Stimulated activated CD8-positive, alpha-beta memory T cell treated with anti-CD3 and anti-CD28 coated beads, Interleukin-15, amount 100 ng/mL, for 1 hour (primary cell): ENCODE results near the gene TRIB2.

Experiments used
- DNase-seq: peaks from one replicate; pipeline ENCODE4 v3.0.0-alpha.2; 2020; ENCODE audit warnings: low read depth

The TRIB2 gene

GRCh38 chr2:12750166-12750905 is 33.6 kb downstream of the TRIB2 start:
- DNase-seq, result no peak

GRCh38 chr2:12754643-12755042 is 37.9 kb downstream of the TRIB2 start:
- no peak for DNase-seq

- DNase-seq, result no peak
Observed at GRCh38 chr2:12755384-12755783, 38.6 kb downstream of the TRIB2 start.

- no peak for DNase-seq
Observed at GRCh38 chr2:12759248-12759647, 42.5 kb downstream of the TRIB2 start.

- no peak for DNase-seq
Observed at GRCh38 chr2:12761104-12761503, 44.4 kb downstream of the TRIB2 start.

- DNase-seq, result no peak
Observed at GRCh38 chr2:12762337-12762736, 45.6 kb downstream of the TRIB2 start.

- DNase-seq, result no peak
Observed at GRCh38 chr2:12762976-12763375, 46.2 kb downstream of the TRIB2 start.

GRCh38 chr2:12763486-12763885 is 46.8 kb downstream of the TRIB2 start:
- no peak for DNase-seq

- no peak for DNase-seq
Observed at GRCh38 chr2:12764075-12764730, 47.5 kb downstream of the TRIB2 start.

- no peak for DNase-seq
Observed at GRCh38 chr2:12764849-12765605, 48.3 kb downstream of the TRIB2 start.

- no peak for DNase-seq
Observed at GRCh38 chr2:12766421-12766879, 49.7 kb downstream of the TRIB2 start.

GRCh38 chr2:12767541-12767940 is 50.8 kb downstream of the TRIB2 start:
- DNase-seq, result no peak

- no peak for DNase-seq
Observed at GRCh38 chr2:12767996-12768624, 51.4 kb downstream of the TRIB2 start.

- DNase-seq, result no peak
Observed at GRCh38 chr2:12769492-12770105, 52.9 kb downstream of the TRIB2 start.

- DNase-seq, result no peak
Observed at GRCh38 chr2:12770300-12770968, 53.7 kb downstream of the TRIB2 start.

- DNase-seq, result no peak
Observed at GRCh38 chr2:12771154-12771553, 54.4 kb downstream of the TRIB2 start.

- DNase-seq, result no peak
Observed at GRCh38 chr2:12773586-12774394, 57.1 kb downstream of the TRIB2 start.

GRCh38 chr2:12774395-12774727 is 57.6 kb downstream of the TRIB2 start:
- no peak for DNase-seq

- DNase-seq, result no peak
Observed at GRCh38 chr2:12776521-12776961, 59.8 kb downstream of the TRIB2 start.

GRCh38 chr2:12778369-12778768 is 61.6 kb downstream of the TRIB2 start:
- DNase-seq, result no peak
